Gastroesophageal sphincter (tissue), 3 donors: ENCODE results near the gene RAB11FIP3.

Source experiments
- CTCF ChIP-seq, 4 experiments: fragments of 200-600 bp in 2 of 4; fragments of 450-650 bp in 2 of 4; sonication (generic) in 1 of 4; IDR thresholded peaks; one replicate each; pipeline ENCODE4 v1.5.1; 2017 to 2019; ENCODE audit warnings: antibody characterized with exemption in 4 of 4, mild to moderate bottlenecking in 2 of 4, moderate library complexity in 2 of 4
- EP300 ChIP-seq: sonication (generic); formaldehyde crosslinking; IDR thresholded peaks from one replicate; pipeline ENCODE4 v1.6.1; 2017; ENCODE audit warnings: antibody characterized with exemption, mild to moderate bottlenecking
- POLR2A ChIP-seq, 2 donors: fragments of 450-650 bp; IDR thresholded peaks; one replicate each; pipeline ENCODE4 v1.6.1; 2017; ENCODE audit warnings: antibody characterized with exemption in 2 of 2, mild to moderate bottlenecking in 2 of 2, moderate library complexity in 1 of 2

DNA sequence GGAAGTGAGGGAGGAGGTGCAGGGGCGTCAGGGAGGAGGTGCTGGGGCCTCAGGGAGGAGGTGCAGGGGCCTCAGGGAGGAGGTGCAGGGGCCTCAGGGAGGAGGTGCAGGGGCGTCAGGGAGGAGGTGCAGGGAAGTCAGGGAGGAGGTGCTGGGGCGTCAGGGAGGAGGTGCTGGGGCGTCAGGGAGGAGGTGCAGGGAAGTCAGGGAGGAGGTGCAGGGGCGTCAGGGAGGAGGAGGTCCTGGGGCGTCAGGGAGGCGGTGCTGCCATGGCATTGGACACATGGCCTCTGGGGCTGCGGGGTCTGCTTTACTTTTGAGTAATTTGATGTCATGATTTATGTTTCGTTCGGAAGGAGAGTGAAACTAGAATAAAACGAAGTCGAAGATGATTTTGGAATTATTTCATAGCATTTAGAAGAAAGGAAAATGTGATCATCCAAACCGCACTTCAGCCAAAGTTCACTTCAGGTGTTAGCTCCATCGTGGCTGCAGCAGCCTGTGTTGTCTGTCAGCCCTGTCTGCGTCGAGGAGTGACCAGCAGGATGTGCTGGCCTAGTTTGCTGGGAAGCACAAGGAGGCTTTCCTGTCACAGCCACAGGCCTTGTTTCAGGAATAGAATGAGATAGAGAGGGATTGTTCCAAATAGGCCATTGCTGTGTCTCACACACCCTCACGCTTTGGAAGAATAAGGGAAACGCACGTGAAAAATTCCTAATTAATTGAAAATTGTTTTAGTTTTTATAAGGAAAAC is 42.8 kb downstream of the RAB11FIP3 start:
- TF ChIP-seq CTCF (IDR thresholded peaks at IDR 0.05) (no peak), POLR2A (IDR thresholded peaks at IDR 0.05) (no peak), EP300 (no peak)
